ENCODE measurements around the gene RGS10. TPM values are rescaled to one million over a fixed set of nuclear protein-coding genes. Genes with fewer than 3 reads are reported as not detected.

Gene RGS10
- total and polyA plus RNA-seq, 2 experiments from 2014 or later: 26.9 to 40.3 TPM

- Histone ChIP-seq H3K27ac (no peak overlapping the region), H3K4me2 (ENCODE audit: unreplicated experiment) (no peak overlapping the region), H2AFZ (no peak overlapping the region), H3K27me3 (replicated peaks; ENCODE audit: insufficient read depth) (no peaks in the 10 kb centered on the region), H3K79me2 (ENCODE audit: insufficient read depth) (no peaks in the 10 kb centered on the region), H3K9me2 (ENCODE audit: insufficient read depth) (no peaks in the 10 kb centered on the region), H3K36me3 (ENCODE audit: low read depth) (no peaks in the 10 kb centered on the region), H3F3A (ENCODE audit: insufficient read depth) (no peaks in the 10 kb centered on the region), H3K9me3 (ENCODE audit: low read depth) (no peaks in the 10 kb centered on the region), H3K4me3 (no peak overlapping the region), H3K4me1 (ENCODE audit: insufficient read depth) (no peaks in the 10 kb centered on the region), H4K20me1 (ENCODE audit: insufficient read depth) (no peaks in the 10 kb centered on the region), H3K9ac (no peak overlapping the region)
- no peak for TF ChIP-seq EZH2phosphoT487 (IDR thresholded peaks at IDR 0.05; ENCODE audit: insufficient read depth, low read depth)
- no peak for TF ChIP-seq EZH2 (IDR thresholded peaks at IDR 0.05; ENCODE audit: insufficient read depth, poor library complexity, severe bottlenecking)
- no peak for DNase-seq
- in situ Hi-C loops (cut with MboI): no loop called here
- WGBS, 2 experiments (ENCODE audit: low coverage in 1 of 2, low lambda C conversion rate in 2 of 2, missing lambda C conversion rate in 2 of 2): 73 to 79% methylated on average over 5 of the region's 5 CpGs
These were observed 35.4 kb downstream of the RGS10 start for GRCh38 chr10:119507115-119507514.

- in situ Hi-C loops (cut with MboI): no loop called here
These were observed 36.8 kb downstream of the RGS10 start for GRCh38 chr10:119505588-119506315.

DNA sequence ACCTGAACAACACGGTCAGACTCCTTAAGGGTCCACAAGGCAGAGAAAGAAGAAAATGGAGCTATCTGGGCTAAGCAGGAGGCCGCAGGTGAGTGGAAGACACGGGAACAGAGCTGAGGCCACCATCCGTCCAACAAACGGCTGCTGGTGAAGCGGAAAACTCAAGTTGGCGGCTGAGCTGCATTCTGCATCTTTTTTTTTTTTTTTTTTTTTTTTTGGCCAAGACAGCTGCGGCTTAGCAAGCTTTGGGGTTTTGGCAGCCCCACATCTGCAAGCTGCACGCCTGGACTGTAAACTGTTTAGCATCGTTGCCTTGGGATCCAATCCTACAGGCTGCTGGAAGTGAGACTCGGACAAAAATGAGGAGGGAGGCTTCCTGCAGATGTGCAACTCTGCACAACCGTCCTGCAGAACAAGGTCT, 37.4 kb downstream of the RGS10 start:
- Histone ChIP-seq H3F3A (ENCODE audit: insufficient read depth) (no peaks in the 10 kb centered on the region), H3K4me1 (ENCODE audit: insufficient read depth) (no peaks in the 10 kb centered on the region), H3K79me2 (ENCODE audit: insufficient read depth) (no peaks in the 10 kb centered on the region), H2AFZ (no peak overlapping the region), H3K9me2 (ENCODE audit: insufficient read depth) (no peaks in the 10 kb centered on the region), H3K36me3 (ENCODE audit: low read depth) (no peaks in the 10 kb centered on the region), H3K4me2 (ENCODE audit: unreplicated experiment) (no peak overlapping the region), H3K4me3 (no peak overlapping the region), H3K9me3 (ENCODE audit: low read depth) (no peaks in the 10 kb centered on the region), H4K20me1 (ENCODE audit: insufficient read depth) (no peaks in the 10 kb centered on the region), H3K27me3 (replicated peaks; ENCODE audit: insufficient read depth) (no peaks in the 10 kb centered on the region), H3K27ac (no peak overlapping the region), H3K9ac (no peak overlapping the region)
- in situ Hi-C loops (cut with MboI): no loop called here
- 62 to 67% methylated on average over 12 of the region's 12 CpGs for WGBS, 2 experiments (ENCODE audit: low coverage in 1 of 2, low lambda C conversion rate in 2 of 2, missing lambda C conversion rate in 2 of 2)
- DNase-seq: no peak
- no peak for TF ChIP-seq EZH2 (IDR thresholded peaks at IDR 0.05; ENCODE audit: insufficient read depth, poor library complexity, severe bottlenecking)
- no peak for TF ChIP-seq EZH2phosphoT487 (IDR thresholded peaks at IDR 0.05; ENCODE audit: insufficient read depth, low read depth)

More at GRCh38 chr10:119505588-119506315, 36.8 kb downstream of the RGS10 start:
- H3K4me1 ChIP-seq (ENCODE audit: insufficient read depth): no peaks in the 10 kb centered on the region
- no peaks in the 10 kb centered on the region for H3K79me2 ChIP-seq (ENCODE audit: insufficient read depth)
- no peak overlapping the region for H3K4me3 ChIP-seq
- no peaks in the 10 kb centered on the region for H3K27me3 ChIP-seq (replicated peaks; ENCODE audit: insufficient read depth)
- WGBS, 2 experiments (ENCODE audit: low coverage in 1 of 2, low lambda C conversion rate in 2 of 2, missing lambda C conversion rate in 2 of 2): 73 to 75% methylated on average over 21 of the region's 21 CpGs
- H2AFZ ChIP-seq: no peak overlapping the region
- H3K9ac ChIP-seq: no peak overlapping the region
- no peaks in the 10 kb centered on the region for H4K20me1 ChIP-seq (ENCODE audit: insufficient read depth)
- no peak overlapping the region for H3K27ac ChIP-seq
- no peaks in the 10 kb centered on the region for H3K9me2 ChIP-seq (ENCODE audit: insufficient read depth)
- no peaks in the 10 kb centered on the region for H3F3A ChIP-seq (ENCODE audit: insufficient read depth)
- no peaks in the 10 kb centered on the region for H3K9me3 ChIP-seq (ENCODE audit: low read depth)
- no peak for DNase-seq
- no peaks in the 10 kb centered on the region for H3K36me3 ChIP-seq (ENCODE audit: low read depth)
- TF ChIP-seq EZH2 (IDR thresholded peaks at IDR 0.05; ENCODE audit: insufficient read depth, poor library complexity, severe bottlenecking) (no peak), EZH2phosphoT487 (IDR thresholded peaks at IDR 0.05; ENCODE audit: insufficient read depth, low read depth) (no peak)
- H3K4me2 ChIP-seq (ENCODE audit: unreplicated experiment): no peak overlapping the region

DNA sequence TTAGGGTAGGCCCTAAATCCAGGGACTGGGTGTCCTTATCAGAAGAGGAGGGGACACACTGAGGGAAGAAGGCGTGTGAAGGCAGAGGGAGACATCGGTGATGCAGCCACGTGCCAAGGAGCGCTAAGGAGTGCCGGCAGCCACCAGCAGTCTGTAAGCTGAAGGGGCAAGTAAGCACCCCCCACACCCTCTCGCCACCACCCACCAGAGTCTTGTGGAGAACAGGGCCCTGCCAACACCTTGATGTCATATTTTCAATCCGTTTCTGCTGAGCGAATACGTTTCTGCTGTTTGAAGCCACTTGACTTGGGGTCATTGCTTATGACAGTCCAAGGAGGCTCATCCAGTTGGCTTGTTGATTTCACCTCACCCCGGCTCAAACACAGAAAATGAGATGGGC, 37.9 kb downstream of the RGS10 start:
- no peak overlapping the region for H2AFZ ChIP-seq
- no peaks in the 10 kb centered on the region for H3K36me3 ChIP-seq (ENCODE audit: low read depth)
- no peak overlapping the region for H3K27ac ChIP-seq
- 83 to 85% methylated on average over 10 of the region's 10 CpGs for WGBS, 2 experiments (ENCODE audit: low coverage in 1 of 2, low lambda C conversion rate in 2 of 2, missing lambda C conversion rate in 2 of 2)
- no peaks in the 10 kb centered on the region for H3F3A ChIP-seq (ENCODE audit: insufficient read depth)
- no peaks in the 10 kb centered on the region for H3K9me2 ChIP-seq (ENCODE audit: insufficient read depth)
- TF ChIP-seq EZH2phosphoT487 (IDR thresholded peaks at IDR 0.05; ENCODE audit: insufficient read depth, low read depth) (no peak), EZH2 (IDR thresholded peaks at IDR 0.05; ENCODE audit: insufficient read depth, poor library complexity, severe bottlenecking) (no peak)
- in situ Hi-C loops (cut with MboI): no loop called here
- no peaks in the 10 kb centered on the region for H3K79me2 ChIP-seq (ENCODE audit: insufficient read depth)
- no peaks in the 10 kb centered on the region for H3K27me3 ChIP-seq (replicated peaks; ENCODE audit: insufficient read depth)
- no peak overlapping the region for H3K4me2 ChIP-seq (ENCODE audit: unreplicated experiment)
- H3K4me1 ChIP-seq (ENCODE audit: insufficient read depth): no peaks in the 10 kb centered on the region
- H3K9ac ChIP-seq: no peak overlapping the region
- H4K20me1 ChIP-seq (ENCODE audit: insufficient read depth): no peaks in the 10 kb centered on the region
- no peak overlapping the region for H3K4me3 ChIP-seq
- no peaks in the 10 kb centered on the region for H3K9me3 ChIP-seq (ENCODE audit: low read depth)
- DNase-seq: no peak

Data from GM23248 (cell line).